ENCODE measurements around the gene MCAT. TPM values are rescaled to one million over a fixed set of nuclear protein-coding genes. Genes with fewer than 3 reads are reported as not detected.

Gene MCAT
- total RNA-seq, 1 donor from 2014 or later, result 22.8 TPM

DNA sequence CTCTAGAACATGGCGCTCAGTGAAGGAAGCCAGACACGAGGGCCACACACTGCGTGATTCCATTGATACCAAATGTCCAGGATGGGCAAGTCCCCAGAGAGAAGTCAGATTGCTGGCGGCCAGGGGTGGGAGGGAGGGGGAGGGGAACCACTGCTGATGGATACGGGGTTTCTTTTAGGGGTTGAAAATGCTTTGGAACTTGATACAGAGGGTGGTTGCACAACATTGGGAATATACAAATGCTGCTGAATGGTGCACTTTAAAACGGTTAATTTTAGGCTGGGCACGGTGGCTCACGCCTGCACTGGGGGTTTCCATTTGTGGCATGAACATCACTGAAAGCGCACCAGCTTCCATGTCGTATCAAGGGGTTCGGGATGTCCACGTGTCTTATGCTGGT, 13.2 kb upstream of the MCAT start:
- intact Hi-C loops (cut with DNase I), result no loop called here
- Histone ChIP-seq H3K27ac (peak overlapping the region; percentile 48), H3K4me1 (peaks cover 79% of the 10 kb centered on the region), H3K27me3 (no peaks in the 10 kb centered on the region), H3K4me3 (no peak overlapping the region), H3K9me3 (no peaks in the 10 kb centered on the region), H3K36me3 (peaks cover 0 to 9% of the 10 kb centered on the region in 2 donors)
- TF ChIP-seq POLR2A (IDR thresholded peaks at IDR 0.05), result no peak
- TF ChIP-seq, protein P1, sequence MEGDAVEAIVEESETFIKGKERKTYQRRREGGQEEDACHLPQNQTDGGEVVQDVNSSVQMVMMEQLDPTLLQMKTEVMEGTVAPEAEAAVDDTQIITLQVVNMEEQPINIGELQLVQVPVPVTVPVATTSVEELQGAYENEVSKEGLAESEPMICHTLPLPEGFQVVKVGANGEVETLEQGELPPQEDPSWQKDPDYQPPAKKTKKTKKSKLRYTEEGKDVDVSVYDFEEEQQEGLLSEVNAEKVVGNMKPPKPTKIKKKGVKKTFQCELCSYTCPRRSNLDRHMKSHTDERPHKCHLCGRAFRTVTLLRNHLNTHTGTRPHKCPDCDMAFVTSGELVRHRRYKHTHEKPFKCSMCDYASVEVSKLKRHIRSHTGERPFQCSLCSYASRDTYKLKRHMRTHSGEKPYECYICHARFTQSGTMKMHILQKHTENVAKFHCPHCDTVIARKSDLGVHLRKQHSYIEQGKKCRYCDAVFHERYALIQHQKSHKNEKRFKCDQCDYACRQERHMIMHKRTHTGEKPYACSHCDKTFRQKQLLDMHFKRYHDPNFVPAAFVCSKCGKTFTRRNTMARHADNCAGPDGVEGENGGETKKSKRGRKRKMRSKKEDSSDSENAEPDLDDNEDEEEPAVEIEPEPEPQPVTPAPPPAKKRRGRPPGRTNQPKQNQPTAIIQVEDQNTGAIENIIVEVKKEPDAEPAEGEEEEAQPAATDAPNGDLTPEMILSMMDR (IDR thresholded peaks at IDR 0.05), result no peak
- no peak for TF ChIP-seq POLR2AphosphoS5 (IDR thresholded peaks at IDR 0.05; ENCODE audit: insufficient read depth in 1 of 2, low read depth in 1 of 2)
- DNase-seq (ENCODE audit: extremely low spot score in 2 of 2), result no peak

DNA sequence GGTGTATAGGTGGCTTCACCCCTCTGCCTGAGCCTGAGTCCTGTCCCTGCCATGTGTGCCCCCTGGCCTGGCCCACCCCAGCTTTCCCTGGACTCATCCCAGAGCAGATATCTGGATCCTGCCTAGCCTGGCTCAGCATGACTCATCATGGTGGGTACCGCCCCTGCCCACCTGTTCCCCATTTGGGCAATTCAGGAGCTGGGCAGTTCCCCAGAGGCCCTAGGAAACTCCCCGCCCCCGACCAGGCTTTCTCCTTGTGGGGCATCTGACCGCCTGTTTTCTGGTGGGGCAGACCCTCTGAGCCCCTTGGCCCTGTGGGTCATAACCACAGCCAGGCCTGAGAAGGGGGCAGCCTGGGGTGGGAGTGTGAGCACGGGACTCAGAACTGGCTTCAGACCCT, 12.6 kb upstream of the MCAT start:
- Histone ChIP-seq H3K4me1 (peaks cover 83% of the 10 kb centered on the region), H3K4me3 (no peak overlapping the region), H3K36me3 (peaks cover 0 to 2% of the 10 kb centered on the region in 2 donors), H3K27me3 (no peaks in the 10 kb centered on the region), H3K9me3 (no peaks in the 10 kb centered on the region), H3K27ac (peak overlapping the region; percentile 48)
- DNase-seq (ENCODE audit: extremely low spot score in 2 of 2), result no peak
- intact Hi-C loops (cut with DNase I), result no loop called here
- TF ChIP-seq POLR2AphosphoS5 (IDR thresholded peaks at IDR 0.05; ENCODE audit: insufficient read depth in 1 of 2, low read depth in 1 of 2) (no peak), POLR2A (IDR thresholded peaks at IDR 0.05) (no peak)
- TF ChIP-seq, protein P1 (IDR thresholded peaks at IDR 0.05), result no peak

DNA sequence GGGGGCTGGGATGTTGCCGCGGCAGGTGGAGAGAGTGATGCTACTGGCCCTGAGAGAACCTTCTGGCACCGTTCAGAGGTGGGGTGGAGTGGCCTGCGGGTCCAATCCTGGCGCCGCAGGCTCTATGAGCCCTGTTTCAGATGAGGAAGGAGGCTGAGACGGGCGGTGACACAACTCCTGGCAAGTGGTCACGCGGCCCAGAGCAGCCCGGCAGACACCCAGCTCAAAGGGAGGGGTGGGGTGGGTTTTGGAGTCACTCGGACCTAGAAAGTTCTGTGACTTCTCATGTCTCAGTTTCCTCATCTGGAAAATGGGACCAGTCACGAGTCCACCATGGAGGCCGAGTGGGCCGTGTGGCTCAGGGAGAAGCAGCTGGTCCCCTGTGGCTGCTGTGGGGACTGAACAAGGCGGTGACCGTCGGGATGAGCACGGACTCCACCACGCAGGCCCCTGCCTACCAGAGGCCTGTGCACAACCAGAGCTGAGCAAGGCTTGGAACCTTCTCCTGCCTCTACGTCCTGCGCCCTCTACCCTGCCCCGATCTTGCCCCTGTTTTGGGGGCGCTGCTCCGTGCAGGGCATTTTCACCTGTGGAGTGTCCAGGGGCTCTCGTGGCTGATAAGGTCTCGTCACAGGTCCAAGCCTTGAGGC, 11.8 kb upstream of the MCAT start:
- Histone ChIP-seq H3K27ac (peak overlapping the region; percentile 48), H3K27me3 (no peaks in the 10 kb centered on the region), H3K9me3 (no peaks in the 10 kb centered on the region), H3K36me3 (no peaks in the 10 kb centered on the region), H3K4me1 (peaks cover 88% of the 10 kb centered on the region), H3K4me3 (no peak overlapping the region)
- TF ChIP-seq POLR2A (IDR thresholded peaks at IDR 0.05), result no peak
- TF ChIP-seq POLR2AphosphoS5 (IDR thresholded peaks at IDR 0.05; ENCODE audit: insufficient read depth in 1 of 2, low read depth in 1 of 2), result no peak
- TF ChIP-seq, protein P1 (IDR thresholded peaks at IDR 0.05), result no peak
- intact Hi-C loops (cut with DNase I), result no loop called here
- DNase-seq (ENCODE audit: extremely low spot score in 2 of 2), result no peak

DNA sequence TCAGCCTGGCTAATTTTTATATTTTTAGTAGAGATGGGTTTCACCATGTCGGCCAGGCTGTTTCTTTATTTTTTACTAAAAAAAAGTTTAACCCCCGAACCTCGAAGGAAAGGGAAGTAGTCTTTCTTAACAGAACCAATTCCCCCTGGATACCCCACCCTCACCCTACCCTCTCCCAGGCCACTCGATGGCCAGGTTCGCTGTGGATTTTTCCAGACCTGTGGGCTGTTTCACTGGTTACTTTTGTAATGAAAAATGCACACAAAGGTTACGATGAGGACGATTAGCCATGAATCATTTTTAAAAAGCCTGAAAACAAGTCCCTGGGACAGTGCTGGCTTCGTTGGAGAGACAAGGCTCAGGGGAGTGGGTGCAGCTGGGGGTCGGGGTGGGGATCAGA, 10.7 kb upstream of the MCAT start:
- intact Hi-C loops (cut with DNase I), result no loop called here
- Histone ChIP-seq H3K4me1 (peaks cover 77% of the 10 kb centered on the region), H3K4me3 (peak overlapping the region; percentile 12 to 18)

More for the DNA sequence above, 10.7 kb upstream of the MCAT start:
- Histone ChIP-seq H3K9me3 (no peaks in the 10 kb centered on the region), H3K27ac (peak overlapping the region; percentile 48), H3K27me3 (no peaks in the 10 kb centered on the region), H3K36me3 (no peaks in the 10 kb centered on the region)
- DNase-seq (ENCODE audit: extremely low spot score in 2 of 2), result no peak
- TF ChIP-seq, protein P1 (IDR thresholded peaks at IDR 0.05), result no peak
- TF ChIP-seq POLR2A (IDR thresholded peaks at IDR 0.05) (no peak), POLR2AphosphoS5 (IDR thresholded peaks at IDR 0.05; ENCODE audit: insufficient read depth in 1 of 2, low read depth in 1 of 2) (no peak)

Data from vagina (tissue), 2 donors.